Testis (tissue), 3 donors: Measurements from ENCODE around the gene C1orf141. TPM values are rescaled to one million over a fixed set of nuclear protein-coding genes. Genes with fewer than 3 reads are reported as not detected.

ENCODE experiments used
- DNase-seq: peaks from one replicate; pipeline ENCODE4 v3.0.0-alpha.2; 2019
- H3K27ac ChIP-seq, 2 donors: fragments of 200-600 bp; sonication (generic); one replicate each; pipeline ENCODE4 v1.5.1; 2019
- H3K27me3 ChIP-seq: fragments of 200-600 bp; sonication (generic); one replicate; pipeline ENCODE4 v1.5.1; 2019
- H3K36me3 ChIP-seq: fragments of 200-600 bp; sonication (generic); one replicate; pipeline ENCODE4 v1.5.1; 2017; ENCODE audit warnings: low read depth; ENCODE audit errors: missing control alignments
- H3K4me1 ChIP-seq: fragments of 200-600 bp; sonication (generic); one replicate; pipeline ENCODE4 v1.5.1; 2019
- H3K4me3 ChIP-seq, 2 donors: fragments of 200-600 bp; sonication (generic); one replicate each; pipeline ENCODE4 v1.5.1; 2017 to 2019
- H3K9me3 ChIP-seq: fragments of 200-600 bp; sonication (generic); one replicate; pipeline ENCODE4 v1.5.1; 2017
- CTCF ChIP-seq, 3 experiments: fragments of 450-650 bp in 2 of 3; fragments of 200-600 bp in 1 of 3; sonication (generic) in 1 of 3; IDR thresholded peaks; one replicate each; pipeline ENCODE4 v1.5.1; 2016 to 2019; ENCODE audit warnings: antibody characterized with exemption in 3 of 3, mild to moderate bottlenecking in 2 of 3, moderate library complexity in 1 of 3
- POLR2A ChIP-seq: fragments of 450-650 bp; IDR thresholded peaks from one replicate; pipeline ENCODE4 v1.6.1; 2017; ENCODE audit warnings: antibody characterized with exemption, mild to moderate bottlenecking, moderate library complexity
- WGBS, 2 donors: methylation state at CpG; one replicate each; pipeline ENCODE4 v1.1.5; 2018; 5-methylcytosine and 5-hydroxymethylcytosine counted together
- intact Hi-C: fragments of 100-400 bp; cut with DNase I; formaldehyde crosslinking; loops from one replicate; pipeline ENCODE4 v1.15.1; 2023; ENCODE audit warnings: low total_unique reads
- polyA plus RNA-seq: library from polyadenylated mRNA; stranded (reverse); fragments of 350-450 nt; fragmentation: Illumina TruSeq; extraction: RNeasy Lipid Tissue Mini Kit (QIAGEN cat#74804); gene quantifications from one replicate; pipeline ENCODE4 v1.2.3, GENCODE V29; 2014; ENCODE audit warnings: low read depth, low replicate concordance; ENCODE audit not compliant: insufficient read depth
- total RNA-seq, 2 donors: library from RNA; depleted of rRNA; stranded (reverse); fragments of >200 nt; gene quantifications; one replicate each; pipeline ENCODE4 v1.2.3, GENCODE V29; 2016

C1orf141 gene
- total and polyA plus RNA-seq, 3 donors from 2014 or later: 9.5 to 17.3 (median 10.1) TPM

GRCh38 chr1:67120855-67121619 lies 13.7 kb downstream of the C1orf141 start:
- H3K27me3 ChIP-seq: no peaks in the 10 kb centered on the region
- no peaks in the 10 kb centered on the region for H3K9me3 ChIP-seq
- intact Hi-C loops: no loop called here
- H3K27ac ChIP-seq: no peak overlapping the region
- no peak overlapping the region for H3K4me3 ChIP-seq
- WGBS, 2 donors: 84 to 96% methylated on average over 4 of the region's 4 CpGs
- DNase-seq: no peak
- H3K36me3 ChIP-seq: no peaks in the 10 kb centered on the region
- H3K4me1 ChIP-seq: no peaks in the 10 kb centered on the region
- no peak for TF ChIP-seq CTCF (IDR thresholded peaks at IDR 0.05)
- no peak for TF ChIP-seq POLR2A

GRCh38 chr1:67118646-67119045 lies 16.1 kb downstream of the C1orf141 start:
- Histone ChIP-seq H3K9me3 (no peaks in the 10 kb centered on the region), H3K4me1 (no peaks in the 10 kb centered on the region), H3K36me3 (no peaks in the 10 kb centered on the region), H3K27ac (no peak overlapping the region), H3K4me3 (no peak overlapping the region), H3K27me3 (no peaks in the 10 kb centered on the region)
- DNase-seq: no peak
- intact Hi-C loops: no loop called here
- TF ChIP-seq POLR2A (no peak), CTCF (IDR thresholded peaks at IDR 0.05) (no peak)
- 38 to 42% methylated on average over 3 of the region's 3 CpGs for WGBS, 2 donors

GRCh38 chr1:67118191-67118590 lies 16.6 kb downstream of the C1orf141 start:
- Histone ChIP-seq H3K36me3 (no peaks in the 10 kb centered on the region), H3K27ac (no peak overlapping the region), H3K27me3 (no peaks in the 10 kb centered on the region), H3K9me3 (no peaks in the 10 kb centered on the region), H3K4me1 (no peaks in the 10 kb centered on the region), H3K4me3 (no peak overlapping the region)
- TF ChIP-seq CTCF (IDR thresholded peaks at IDR 0.05) (no peak), POLR2A (no peak)
- intact Hi-C loops: no loop called here
- no peak for DNase-seq

GRCh38 chr1:67114162-67114561 lies 20.6 kb downstream of the C1orf141 start:
- no peaks in the 10 kb centered on the region for H3K4me1 ChIP-seq

More at GRCh38 chr1:67114162-67114561, 20.6 kb downstream of the C1orf141 start:
- Histone ChIP-seq H3K27ac (no peak overlapping the region), H3K36me3 (no peaks in the 10 kb centered on the region), H3K4me3 (no peak overlapping the region), H3K9me3 (no peaks in the 10 kb centered on the region), H3K27me3 (no peaks in the 10 kb centered on the region)
- TF ChIP-seq CTCF (IDR thresholded peaks at IDR 0.05): no peak
- no peak for TF ChIP-seq POLR2A
- WGBS, 2 donors: 45 to 58% methylated on average over 2 of the region's 2 CpGs
- intact Hi-C loops: no loop called here
- no peak for DNase-seq
